ENCODE data around the gene RFTN2. TPM values are rescaled to one million over a fixed set of nuclear protein-coding genes. Genes with fewer than 3 reads are reported as not detected.
"Not testable (repeated sequence)": the region's sequence is repeated elsewhere in the genome, so short reads cannot be mapped to it uniquely, and the experiment has no call there.

Gene RFTN2
- total and polyA plus RNA-seq, 2 experiments from 2014 or later: 1.6 to 2.2 TPM

GRCh38 chr2:197700960-197701359, 25.6 kb upstream of the RFTN2 start:
- Histone ChIP-seq H3K9ac (no peak overlapping the region), H3K4me3 (no peak overlapping the region), H3K36me3 (ENCODE audit: low read depth) (no peaks in the 10 kb centered on the region), H3K9me3 (ENCODE audit: low read depth) (no peaks in the 10 kb centered on the region), H3K9me2 (ENCODE audit: insufficient read depth) (no peaks in the 10 kb centered on the region), H3K4me1 (ENCODE audit: insufficient read depth) (peaks cover 4% of the 10 kb centered on the region; the same call in 1 of the 2 replicates), H4K20me1 (ENCODE audit: insufficient read depth) (no peaks in the 10 kb centered on the region), H2AFZ (no peak overlapping the region), H3K27me3 (replicated peaks; ENCODE audit: insufficient read depth) (no peaks in the 10 kb centered on the region), H3K27ac (no peak overlapping the region), H3K79me2 (ENCODE audit: insufficient read depth) (peaks cover 6% of the 10 kb centered on the region), H3K4me2 (ENCODE audit: unreplicated experiment) (no peak overlapping the region), H3F3A (ENCODE audit: insufficient read depth) (0 out of 2 replicates have a peak, but pooled peaks cover 4% of the 10 kb centered on the region)
- WGBS, 2 experiments (ENCODE audit: low coverage in 1 of 2, low lambda C conversion rate in 2 of 2, missing lambda C conversion rate in 2 of 2): 82 to 86% methylated on average over 3 of the region's 3 CpGs
- in situ Hi-C loops (cut with MboI): no loop called here
- TF ChIP-seq EZH2phosphoT487 (IDR thresholded peaks at IDR 0.05; ENCODE audit: insufficient read depth, low read depth) (no peak), EZH2 (IDR thresholded peaks at IDR 0.05; ENCODE audit: insufficient read depth, poor library complexity, severe bottlenecking) (no peak)
- no peak for DNase-seq

DNA sequence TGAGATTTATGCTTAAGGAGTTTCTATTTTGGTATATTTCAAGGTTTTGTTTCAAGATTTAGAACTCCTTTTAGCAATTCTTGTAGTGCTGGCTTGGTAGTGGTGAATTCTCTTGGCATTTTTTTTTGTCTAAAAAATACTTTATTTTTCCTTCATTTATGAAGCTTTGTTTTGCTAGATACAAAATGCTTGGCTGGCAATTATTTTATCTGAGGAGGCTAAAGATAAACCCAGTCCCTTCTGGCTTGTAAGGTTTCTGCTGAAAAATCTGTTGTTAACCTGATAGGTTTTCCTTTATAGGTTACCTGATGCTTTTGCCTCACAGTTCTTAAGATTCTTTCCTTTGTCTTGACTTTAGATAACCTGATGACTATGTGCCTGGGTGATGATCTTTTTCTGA, 24.3 kb upstream of the RFTN2 start:
- H3K27ac ChIP-seq; DNase-seq; H3K9me2 ChIP-seq (ENCODE audit: insufficient read depth); H3K9me3 ChIP-seq (ENCODE audit: low read depth); H3K4me1 ChIP-seq (ENCODE audit: insufficient read depth); H3K79me2 ChIP-seq (ENCODE audit: insufficient read depth); H3F3A ChIP-seq (ENCODE audit: insufficient read depth); H3K9ac ChIP-seq; H3K27me3 ChIP-seq (replicated peaks; ENCODE audit: insufficient read depth); H3K4me2 ChIP-seq (ENCODE audit: unreplicated experiment); H4K20me1 ChIP-seq (ENCODE audit: insufficient read depth); H3K4me3 ChIP-seq; H2AFZ ChIP-seq; H3K36me3 ChIP-seq (ENCODE audit: low read depth); in situ Hi-C loops (cut with MboI): not testable (repeated sequence)

DNA sequence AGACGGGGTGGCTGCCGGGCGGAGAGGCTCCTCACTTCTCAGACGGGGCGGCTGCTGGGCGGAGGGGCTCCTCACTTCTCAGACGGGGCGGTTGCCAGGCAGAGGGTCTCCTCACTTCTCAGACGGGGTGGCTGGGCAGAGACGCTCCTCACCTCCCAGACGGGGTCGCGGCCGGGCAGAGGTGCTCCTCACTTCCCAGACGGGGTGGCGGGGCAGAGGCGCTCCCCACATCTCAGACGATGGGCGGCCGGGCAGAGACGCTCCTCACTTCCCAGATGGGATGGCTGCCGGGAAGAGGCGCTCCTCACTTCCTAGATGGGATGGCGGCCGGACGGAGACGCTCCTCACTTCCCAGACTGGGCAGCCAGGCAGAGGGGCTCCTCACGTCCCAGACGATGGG, 21.2 kb upstream of the RFTN2 start:
- WGBS, 2 experiments (ENCODE audit: low coverage in 1 of 2, low lambda C conversion rate in 2 of 2, missing lambda C conversion rate in 2 of 2): 92% methylated on average over 17 of the region's 29 CpGs; no CpG with 5 or more reads in 1 of the 2 experiments
- H3F3A ChIP-seq (ENCODE audit: insufficient read depth); H3K9ac ChIP-seq; H4K20me1 ChIP-seq (ENCODE audit: insufficient read depth); H2AFZ ChIP-seq; H3K4me1 ChIP-seq (ENCODE audit: insufficient read depth); H3K4me3 ChIP-seq; H3K9me2 ChIP-seq (ENCODE audit: insufficient read depth); H3K36me3 ChIP-seq (ENCODE audit: low read depth); H3K9me3 ChIP-seq (ENCODE audit: low read depth); H3K27ac ChIP-seq; H3K27me3 ChIP-seq (replicated peaks; ENCODE audit: insufficient read depth); H3K4me2 ChIP-seq (ENCODE audit: unreplicated experiment); H3K79me2 ChIP-seq (ENCODE audit: insufficient read depth); in situ Hi-C loops (cut with MboI); DNase-seq: not testable (repeated sequence)

DNA sequence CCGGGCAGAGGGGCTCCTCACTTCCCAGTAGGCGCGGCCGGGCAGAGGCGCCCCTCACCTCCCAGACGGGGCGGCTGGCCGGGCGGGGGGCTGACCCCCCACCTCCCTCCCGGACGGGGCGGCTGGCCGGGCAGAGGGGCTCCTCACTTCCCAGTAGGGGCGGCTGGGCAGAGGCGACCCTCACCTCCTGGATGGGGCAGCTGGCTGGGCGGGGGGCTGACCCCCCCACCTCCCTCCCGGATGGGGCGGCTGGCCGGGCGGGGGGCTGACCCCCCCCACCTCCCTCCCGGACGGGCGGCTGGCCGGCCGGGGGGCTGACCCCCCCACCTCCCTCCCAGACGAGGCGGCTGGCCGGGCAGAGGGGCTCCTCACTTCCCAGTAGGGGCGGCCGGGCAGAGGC, 20.6 kb upstream of the RFTN2 start:
- H3K9me2 ChIP-seq (ENCODE audit: insufficient read depth); H3K4me3 ChIP-seq; in situ Hi-C loops (cut with MboI); DNase-seq; H3F3A ChIP-seq (ENCODE audit: insufficient read depth); H3K4me1 ChIP-seq (ENCODE audit: insufficient read depth); H2AFZ ChIP-seq; H3K9ac ChIP-seq; H4K20me1 ChIP-seq (ENCODE audit: insufficient read depth); H3K27ac ChIP-seq; H3K9me3 ChIP-seq (ENCODE audit: low read depth); H3K79me2 ChIP-seq (ENCODE audit: insufficient read depth); H3K4me2 ChIP-seq (ENCODE audit: unreplicated experiment); H3K27me3 ChIP-seq (replicated peaks; ENCODE audit: insufficient read depth); H3K36me3 ChIP-seq (ENCODE audit: low read depth): not testable (repeated sequence)
- WGBS, 2 experiments (ENCODE audit: low coverage in 1 of 2, low lambda C conversion rate in 2 of 2, missing lambda C conversion rate in 2 of 2): 90% methylated on average over 17 of the region's 30 CpGs; no CpG with 5 or more reads in 1 of the 2 experiments

DNA sequence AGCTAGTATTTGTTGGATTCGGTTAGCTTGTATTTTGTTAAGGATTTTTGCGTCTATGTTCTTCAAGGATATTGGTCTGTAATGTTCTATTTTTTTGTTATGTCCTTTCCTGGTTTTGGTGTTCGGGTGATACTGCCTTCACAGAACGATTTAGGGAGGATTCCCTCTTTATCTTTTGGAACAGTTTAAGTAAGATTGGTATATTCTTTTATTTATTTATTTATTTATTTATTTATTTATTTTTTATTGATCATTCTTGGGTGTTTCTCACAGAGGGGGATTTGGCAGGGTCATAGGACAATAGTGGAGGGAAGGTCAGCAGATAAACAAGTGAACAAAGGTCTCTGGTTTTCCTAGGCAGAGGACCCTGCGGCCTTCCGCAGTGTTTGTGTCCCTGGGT, 19.8 kb upstream of the RFTN2 start:
- H3K27ac ChIP-seq; H3F3A ChIP-seq (ENCODE audit: insufficient read depth); H3K27me3 ChIP-seq (replicated peaks; ENCODE audit: insufficient read depth); H3K4me1 ChIP-seq (ENCODE audit: insufficient read depth); H3K36me3 ChIP-seq (ENCODE audit: low read depth); H3K9me2 ChIP-seq (ENCODE audit: insufficient read depth); H3K9ac ChIP-seq; DNase-seq; H2AFZ ChIP-seq; H3K9me3 ChIP-seq (ENCODE audit: low read depth); H3K79me2 ChIP-seq (ENCODE audit: insufficient read depth); H3K4me2 ChIP-seq (ENCODE audit: unreplicated experiment); H3K4me3 ChIP-seq; in situ Hi-C loops (cut with MboI); H4K20me1 ChIP-seq (ENCODE audit: insufficient read depth): not testable (repeated sequence)
- 88 to 89% methylated on average over 4 of the region's 6 CpGs for WGBS, 2 experiments (ENCODE audit: low coverage in 1 of 2, low lambda C conversion rate in 2 of 2, missing lambda C conversion rate in 2 of 2)

Measured in GM23248 (cell line).